Measurements from ENCODE around the gene WDR90.

The WDR90 gene

DNA sequence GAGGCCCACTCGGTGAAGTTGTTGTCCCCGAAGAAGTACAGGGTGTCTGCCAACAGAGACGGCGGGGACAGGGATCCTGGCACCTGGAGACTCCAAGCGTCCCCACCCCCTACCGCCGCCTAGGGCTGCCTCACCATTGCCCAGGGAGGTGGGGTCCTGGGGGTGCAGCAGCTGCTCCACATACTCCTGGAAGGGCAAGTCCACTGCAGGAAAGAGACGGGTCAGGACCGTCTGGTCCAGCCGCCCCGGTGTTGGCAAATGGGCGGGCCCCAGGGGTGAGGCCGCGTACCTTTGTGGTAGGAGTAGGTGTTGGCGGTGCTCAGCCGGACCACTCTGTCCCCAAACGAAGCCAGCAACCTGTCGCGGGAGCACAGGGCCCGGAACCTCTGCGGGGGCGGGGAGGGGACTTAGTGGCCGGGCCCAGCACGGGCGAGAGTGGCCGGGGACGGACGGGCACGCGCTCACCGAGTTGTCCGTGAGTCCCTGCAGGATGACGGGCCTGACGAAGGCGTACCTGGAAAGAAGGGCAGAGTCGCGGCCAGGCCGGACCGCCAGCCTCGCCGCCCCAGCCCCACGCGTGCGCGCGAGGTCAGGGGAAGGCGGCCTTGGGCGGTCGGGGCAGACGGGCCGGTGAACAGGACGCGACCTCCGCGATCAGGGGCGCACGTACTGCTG lies 34.4 kb downstream of the WDR90 start:
- Histone ChIP-seq H3K4me3 (ENCODE audit: low read length) (peak overlapping the region; percentile 93), H3K27me3 (ENCODE audit: control insufficient read depth, low read length) (no peaks in the 10 kb centered on the region), H3K36me3 (ENCODE audit: control insufficient read depth, low read length) (peaks cover 59% of the 10 kb centered on the region), H3K4me1 (ENCODE audit: control insufficient read depth, low read length) (peaks cover 46% of the 10 kb centered on the region), H3F3A (ENCODE audit: control insufficient read depth, insufficient read depth) (no peaks in the 10 kb centered on the region; the same call in 1 of the 2 replicates), H3K79me2 (ENCODE audit: control insufficient read depth, low read length) (peaks cover 41% of the 10 kb centered on the region), H4K20me1 (ENCODE audit: control insufficient read depth, insufficient read depth, low read depth, low read length) (peaks cover 19% of the 10 kb centered on the region), H3K9me2 (replicated peaks; ENCODE audit: control insufficient read depth, low read length) (no peaks in the 10 kb centered on the region), H3K27ac (ENCODE audit: low read depth, low read length) (0 out of 2 replicates have a peak overlapping the region, but pooled peaks have one; percentile 18), H3K9me3 (ENCODE audit: control insufficient read depth, insufficient read depth, low read length) (no peaks in the 10 kb centered on the region), H3K4me2 (ENCODE audit: low read length) (peak overlapping the region; percentile 97)
- TF ChIP-seq EZH2phosphoT487 (IDR thresholded peaks at IDR 0.05; ENCODE audit: borderline replicate concordance, low read length) (no peak), CTCF (IDR thresholded peaks at IDR 0.05; ENCODE audit: low read depth, low read length, poor library complexity, severe bottlenecking) (no peak)

DNA sequence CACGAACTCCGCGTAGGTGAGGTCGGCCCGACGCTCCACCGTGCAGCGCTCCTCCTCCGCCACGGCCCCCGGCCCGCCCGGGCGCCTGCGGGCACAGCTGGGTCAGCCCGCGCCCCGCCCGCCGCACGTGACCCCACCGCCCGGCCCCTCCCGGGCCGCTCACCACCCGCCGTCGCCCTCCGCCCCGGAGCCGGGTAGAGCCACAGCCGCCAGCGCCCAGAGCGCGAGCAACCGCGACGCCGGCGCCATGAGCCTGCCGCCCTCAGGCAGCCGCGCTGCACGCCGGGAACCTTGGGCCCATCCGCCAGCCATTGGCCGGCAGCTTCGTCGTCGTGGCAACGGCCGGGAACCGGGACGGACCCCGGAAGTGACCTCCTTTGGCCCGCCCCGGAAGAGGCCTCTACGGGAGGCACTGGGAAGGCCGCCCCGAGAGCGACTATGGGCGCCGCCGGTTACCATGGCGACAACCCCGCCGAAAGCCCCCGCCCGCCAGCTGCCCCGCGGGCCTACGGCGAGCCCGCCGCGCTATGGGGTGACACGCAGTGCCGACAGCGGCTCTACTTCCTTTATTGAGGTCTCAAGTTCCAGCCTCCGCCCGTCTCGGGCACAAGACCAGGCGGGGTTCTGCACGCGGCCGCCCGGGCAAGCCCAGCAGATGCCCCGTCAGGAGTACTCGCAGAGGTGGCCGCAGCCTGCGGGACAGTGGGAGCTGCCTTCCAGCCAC lies 35.1 kb downstream of the WDR90 start, which contains the start of gene JMJD8:
Gene JMJD8, minus strand, starts transcription at position 264 of the 724 bp plus-strand sequence. Its CDS starts 15 bp downstream, at position 249.
- H3K27ac ChIP-seq (ENCODE audit: low read depth, low read length), result 0 out of 2 replicates have a peak within 1 kb of the TSS, but pooled peaks have one; percentile 18
- peak within 1 kb of the TSS; percentile 93 for H3K4me3 ChIP-seq (ENCODE audit: low read length)
- H3K9me2 ChIP-seq (replicated peaks; ENCODE audit: control insufficient read depth, low read length), result no peaks in the 10 kb centered on the region
- H3K36me3 ChIP-seq (ENCODE audit: control insufficient read depth, low read length), result peaks cover 59% of the 10 kb centered on the region
- no peaks in the 10 kb centered on the region for H3K27me3 ChIP-seq (ENCODE audit: control insufficient read depth, low read length)
- H3F3A ChIP-seq (ENCODE audit: control insufficient read depth, insufficient read depth), result no peaks in the 10 kb centered on the region
- peaks cover 19% of the 10 kb centered on the region for H4K20me1 ChIP-seq (ENCODE audit: control insufficient read depth, insufficient read depth, low read depth, low read length)
- TF ChIP-seq CTCF (IDR thresholded peaks at IDR 0.05; ENCODE audit: low read depth, low read length, poor library complexity, severe bottlenecking) (no peak), EZH2phosphoT487 (IDR thresholded peaks at IDR 0.05; ENCODE audit: borderline replicate concordance, low read length) (no peak)
- H3K4me1 ChIP-seq (ENCODE audit: control insufficient read depth, low read length), result peaks cover 47% of the 10 kb centered on the region
- peaks cover 48% of the 10 kb centered on the region for H3K79me2 ChIP-seq (ENCODE audit: control insufficient read depth, low read length)
- no peaks in the 10 kb centered on the region for H3K9me3 ChIP-seq (ENCODE audit: control insufficient read depth, insufficient read depth, low read length)
- peak within 1 kb of the TSS; percentile 97 for H3K4me2 ChIP-seq (ENCODE audit: low read length)

- Histone ChIP-seq H3K9me2 (replicated peaks; ENCODE audit: control insufficient read depth, low read length) (no peaks in the 10 kb centered on the region), H3K9me3 (ENCODE audit: control insufficient read depth, insufficient read depth, low read length) (no peaks in the 10 kb centered on the region), H3K79me2 (ENCODE audit: control insufficient read depth, low read length) (peaks cover 57% of the 10 kb centered on the region), H4K20me1 (ENCODE audit: control insufficient read depth, insufficient read depth, low read depth, low read length) (peaks cover 19% of the 10 kb centered on the region), H3F3A (ENCODE audit: control insufficient read depth, insufficient read depth) (no peaks in the 10 kb centered on the region), H3K4me3 (ENCODE audit: low read length) (no peak overlapping the region), H3K36me3 (ENCODE audit: control insufficient read depth, low read length) (peaks cover 59% of the 10 kb centered on the region), H3K4me1 (ENCODE audit: control insufficient read depth, low read length) (peaks cover 48% of the 10 kb centered on the region), H3K4me2 (ENCODE audit: low read length) (peak overlapping the region; percentile 14; the same call in 1 of the 2 replicates), H3K27ac (ENCODE audit: low read depth, low read length) (no peak overlapping the region), H3K27me3 (ENCODE audit: control insufficient read depth, low read length) (no peaks in the 10 kb centered on the region)
- TF ChIP-seq CTCF (IDR thresholded peaks at IDR 0.05; ENCODE audit: low read depth, low read length, poor library complexity, severe bottlenecking), result no peak
- no peak for TF ChIP-seq EZH2phosphoT487 (IDR thresholded peaks at IDR 0.05; ENCODE audit: borderline replicate concordance, low read length)
Observed at GRCh38 chr16:684961-685696, 36.0 kb downstream of the WDR90 start.
